Lower lobe of right lung (tissue), 2 donors: ENCODE results near the gene ASAP3. TPM values are rescaled to one million over a fixed set of nuclear protein-coding genes. Genes with fewer than 3 reads are reported as not detected.
A peak's percentile ranks its signal among the peaks of the same experiment; 100 is the strongest.

ENCODE experiments used
- ATAC-seq, 2 donors: fragments of 200-7000 bp; cut with Tn5 transposase; one replicate each; pipeline ENCODE4 v1.9.1; 2020 to 2022; ENCODE audit warnings: mild to moderate bottlenecking in 2 of 2, moderate library complexity in 2 of 2
- DNase-seq: peaks from one replicate; pipeline ENCODE4 v3.0.0-alpha.2; 2020
- H3K27ac ChIP-seq: fragments of 200-600 bp; one replicate; pipeline ENCODE4 v1.8.0; 2022
- H3K27me3 ChIP-seq: fragments of 200-600 bp; one replicate; pipeline ENCODE4 v1.8.0; 2022; ENCODE audit warnings: low read depth
- H3K36me3 ChIP-seq: fragments of 200-600 bp; one replicate; pipeline ENCODE4 v1.8.0; 2022; ENCODE audit warnings: mild to moderate bottlenecking
- H3K4me1 ChIP-seq: fragments of 200-600 bp; one replicate; pipeline ENCODE4 v1.8.0; 2022
- H3K4me3 ChIP-seq: fragments of 200-600 bp; one replicate; pipeline ENCODE4 v1.8.0; 2022; ENCODE audit warnings: mild to moderate bottlenecking
- H3K9me3 ChIP-seq: fragments of 200-600 bp; one replicate; pipeline ENCODE4 v1.8.0; 2022
- intact Hi-C: fragments of 100-400 bp; cut with DNase I; formaldehyde crosslinking; loops from one replicate; pipeline ENCODE4 v1.11.0; 2022
- total RNA-seq: library from RNA; stranded (reverse); fragmentation: NEBNext Ultra II Directional; extraction: Animal tissue kit (Norgen Biotek cat#: 25700); gene quantifications from one replicate; pipeline ENCODE4 v1.2.1, GENCODE V29; 2021
- TF ChIP-seq, protein P1 (sequence below): fragments of 200-600 bp; IDR thresholded peaks from one replicate; pipeline ENCODE4 v1.8.0; 2022; ENCODE audit warnings: antibody characterized with exemption, mild to moderate bottlenecking
- donor health status: DM: no; HTN: yes; CAD: no; lungs with severe emphysema.

ASAP3 gene
- total RNA-seq, 1 donor from 2014 or later = 34.5 TPM

DNA sequence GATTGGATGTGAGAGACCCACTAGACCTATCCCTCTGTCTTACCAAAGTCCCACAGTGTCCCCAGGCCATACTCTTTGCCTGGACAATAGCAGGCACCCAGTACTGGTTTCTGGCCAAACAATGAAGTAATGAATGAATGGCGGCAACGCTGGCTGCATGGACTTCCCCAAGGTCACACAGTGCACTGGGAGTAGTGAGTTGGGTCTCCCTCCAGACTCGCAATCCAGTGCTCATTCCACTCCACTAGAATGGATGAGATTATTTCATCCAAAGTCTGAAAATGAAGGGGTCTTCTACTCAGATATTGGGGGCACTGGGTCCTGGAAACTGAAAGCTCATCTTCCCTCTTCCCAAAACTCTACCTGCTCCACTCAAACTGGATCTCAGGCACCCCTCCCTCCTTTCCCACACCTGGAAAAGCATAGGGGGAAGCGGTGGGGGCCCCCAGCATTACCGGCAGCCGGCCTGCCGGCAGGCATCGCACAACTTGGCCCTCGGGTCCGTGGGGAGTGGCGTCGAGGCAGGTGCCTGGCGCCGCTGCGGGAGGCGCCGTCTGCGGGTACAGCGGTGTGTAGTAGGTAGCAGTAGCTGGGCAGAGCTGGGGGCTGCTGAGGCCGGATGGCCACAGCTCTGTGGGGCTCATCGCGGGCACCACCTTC lies 46.2 kb upstream of the ASAP3 start:
- DNase-seq = no peak
- Histone ChIP-seq H3K27me3 (no peaks in the 10 kb centered on the region), H3K27ac (no peak overlapping the region), H3K9me3 (no peaks in the 10 kb centered on the region), H3K36me3 (no peaks in the 10 kb centered on the region), H3K4me3 (peak overlapping the region; percentile 58), H3K4me1 (peaks cover 72% of the 10 kb centered on the region)
- intact Hi-C loops = no loop called here
- ATAC-seq = peak in 1 of 2 donors; percentile 2
- TF ChIP-seq, protein P1, sequence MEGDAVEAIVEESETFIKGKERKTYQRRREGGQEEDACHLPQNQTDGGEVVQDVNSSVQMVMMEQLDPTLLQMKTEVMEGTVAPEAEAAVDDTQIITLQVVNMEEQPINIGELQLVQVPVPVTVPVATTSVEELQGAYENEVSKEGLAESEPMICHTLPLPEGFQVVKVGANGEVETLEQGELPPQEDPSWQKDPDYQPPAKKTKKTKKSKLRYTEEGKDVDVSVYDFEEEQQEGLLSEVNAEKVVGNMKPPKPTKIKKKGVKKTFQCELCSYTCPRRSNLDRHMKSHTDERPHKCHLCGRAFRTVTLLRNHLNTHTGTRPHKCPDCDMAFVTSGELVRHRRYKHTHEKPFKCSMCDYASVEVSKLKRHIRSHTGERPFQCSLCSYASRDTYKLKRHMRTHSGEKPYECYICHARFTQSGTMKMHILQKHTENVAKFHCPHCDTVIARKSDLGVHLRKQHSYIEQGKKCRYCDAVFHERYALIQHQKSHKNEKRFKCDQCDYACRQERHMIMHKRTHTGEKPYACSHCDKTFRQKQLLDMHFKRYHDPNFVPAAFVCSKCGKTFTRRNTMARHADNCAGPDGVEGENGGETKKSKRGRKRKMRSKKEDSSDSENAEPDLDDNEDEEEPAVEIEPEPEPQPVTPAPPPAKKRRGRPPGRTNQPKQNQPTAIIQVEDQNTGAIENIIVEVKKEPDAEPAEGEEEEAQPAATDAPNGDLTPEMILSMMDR = no peak

DNA sequence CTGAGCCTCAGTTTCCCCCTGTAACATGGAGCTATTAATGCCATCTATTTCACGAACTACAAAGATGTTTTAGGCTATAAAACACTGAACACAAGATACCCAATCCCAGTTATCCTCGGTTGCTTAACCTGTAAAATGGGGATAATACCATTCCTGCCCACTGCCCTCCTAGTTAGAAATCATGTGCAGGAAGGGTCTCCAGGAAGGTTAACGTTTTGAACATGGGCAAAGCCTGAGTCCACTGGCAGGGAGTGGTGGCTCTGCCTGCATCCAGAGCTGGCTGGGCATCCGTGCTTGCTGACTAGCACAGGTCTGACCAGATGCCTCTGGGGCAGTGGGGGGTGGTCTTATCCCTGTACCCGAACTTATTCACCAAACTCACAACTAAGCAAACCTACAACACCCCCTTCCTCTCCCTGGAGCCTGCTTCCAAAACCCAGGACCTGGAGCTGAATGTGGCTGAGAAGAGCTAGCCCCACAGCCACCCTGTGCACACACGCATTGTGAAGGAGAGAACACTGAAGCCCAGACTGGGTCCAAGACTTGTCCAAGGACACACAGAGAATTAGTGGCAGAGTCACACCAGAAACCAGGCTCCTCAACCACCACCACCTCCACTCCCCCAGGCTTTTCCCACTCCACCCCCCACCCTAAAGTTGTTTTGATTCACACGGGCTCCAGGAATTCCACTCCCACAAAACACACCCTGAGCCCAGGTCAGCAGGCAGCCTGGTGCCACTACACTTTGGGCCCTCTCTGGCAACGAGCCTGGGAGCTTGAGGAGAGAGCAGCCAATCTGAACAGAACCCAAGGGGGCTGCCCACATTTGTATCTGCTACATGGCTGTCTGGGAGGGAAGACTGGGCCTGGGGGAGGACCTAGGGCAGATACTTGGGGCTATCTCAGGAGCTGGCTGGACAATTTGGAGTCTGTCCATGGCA lies 45.4 kb upstream of the ASAP3 start:
- TF ChIP-seq, protein P1 = no peak
- H3K27me3 ChIP-seq = no peaks in the 10 kb centered on the region
- peaks cover 80% of the 10 kb centered on the region for H3K4me1 ChIP-seq
- peak overlapping the region; percentile 58 for H3K4me3 ChIP-seq
- intact Hi-C loops = no loop called here
- no peaks in the 10 kb centered on the region for H3K36me3 ChIP-seq
- ATAC-seq = no peak
- no peaks in the 10 kb centered on the region for H3K9me3 ChIP-seq
- peak overlapping the region; percentile 60 for H3K27ac ChIP-seq
- no peak for DNase-seq

DNA sequence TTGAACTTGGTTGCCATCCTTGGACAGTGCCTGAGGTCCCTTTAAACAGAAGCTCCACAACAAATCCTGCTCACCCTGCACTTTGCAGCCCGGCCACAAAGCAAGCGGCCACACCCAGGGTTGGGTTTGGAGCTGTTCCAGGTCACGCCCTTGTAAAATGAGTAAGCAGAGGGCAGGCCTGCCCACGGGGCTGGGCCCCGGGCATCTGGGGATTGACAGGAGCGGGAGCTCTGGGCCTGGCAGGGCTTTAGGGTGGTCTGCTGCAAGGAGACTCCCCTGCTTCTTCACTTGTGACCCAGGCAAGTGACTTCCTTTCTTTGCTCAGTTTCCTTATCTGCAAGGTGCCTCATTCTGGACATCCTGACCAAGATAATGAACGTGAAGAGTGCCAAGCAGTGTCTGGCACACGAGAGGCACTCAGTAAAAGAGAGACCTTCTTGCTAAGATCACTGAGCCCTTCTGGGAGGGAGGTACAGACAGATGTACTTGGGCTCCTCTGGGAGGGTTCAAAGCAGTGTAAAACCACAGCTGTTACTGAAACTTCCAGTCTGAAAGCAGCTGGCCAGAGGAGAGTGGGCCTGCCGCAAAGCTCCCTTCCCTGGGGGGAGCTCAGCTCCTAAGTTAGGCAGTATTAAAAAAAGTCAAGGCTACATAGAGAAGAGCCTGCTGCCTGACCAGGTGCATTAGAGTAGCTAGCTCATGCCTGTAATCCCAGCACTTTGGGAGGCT lies 44.4 kb upstream of the ASAP3 start:
- Histone ChIP-seq H3K4me3 (peak overlapping the region; percentile 30), H3K27ac (peak overlapping the region; percentile 60), H3K27me3 (no peaks in the 10 kb centered on the region), H3K9me3 (no peaks in the 10 kb centered on the region), H3K4me1 (peaks cover 79% of the 10 kb centered on the region), H3K36me3 (no peaks in the 10 kb centered on the region)
- DNase-seq (peak; percentile 91), ATAC-seq (peak; percentile 83 to 88)
- intact Hi-C loops = no loop called here
- TF ChIP-seq, protein P1 = peak; percentile 5

DNA sequence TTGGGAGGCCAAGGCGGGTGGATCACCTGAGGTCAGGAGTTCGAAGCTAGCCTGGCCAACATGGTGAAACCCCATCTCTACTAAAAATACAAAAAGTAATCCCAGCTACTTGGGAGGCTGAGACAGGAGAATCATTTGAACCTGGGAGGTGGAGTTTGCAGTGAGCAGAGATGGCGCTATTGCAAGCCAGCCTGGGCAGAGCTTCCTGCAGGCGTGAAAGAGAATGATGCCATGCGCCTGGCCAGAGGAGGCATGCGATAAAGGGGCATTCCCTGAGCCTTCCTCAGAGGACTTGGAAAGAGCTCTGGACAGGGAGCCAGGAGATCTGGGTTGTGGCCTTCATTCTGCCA lies 43.9 kb upstream of the ASAP3 start:
- Histone ChIP-seq H3K9me3 (no peaks in the 10 kb centered on the region), H3K4me1 (peaks cover 74% of the 10 kb centered on the region), H3K27ac (peak overlapping the region; percentile 60), H3K27me3 (no peaks in the 10 kb centered on the region), H3K4me3 (peak overlapping the region; percentile 30), H3K36me3 (no peaks in the 10 kb centered on the region)
- ATAC-seq (peak in 1 of 2 donors; percentile 1), DNase-seq (no peak)
- TF ChIP-seq, protein P1 = peak; percentile 15
- intact Hi-C loops = no loop called here

DNA sequence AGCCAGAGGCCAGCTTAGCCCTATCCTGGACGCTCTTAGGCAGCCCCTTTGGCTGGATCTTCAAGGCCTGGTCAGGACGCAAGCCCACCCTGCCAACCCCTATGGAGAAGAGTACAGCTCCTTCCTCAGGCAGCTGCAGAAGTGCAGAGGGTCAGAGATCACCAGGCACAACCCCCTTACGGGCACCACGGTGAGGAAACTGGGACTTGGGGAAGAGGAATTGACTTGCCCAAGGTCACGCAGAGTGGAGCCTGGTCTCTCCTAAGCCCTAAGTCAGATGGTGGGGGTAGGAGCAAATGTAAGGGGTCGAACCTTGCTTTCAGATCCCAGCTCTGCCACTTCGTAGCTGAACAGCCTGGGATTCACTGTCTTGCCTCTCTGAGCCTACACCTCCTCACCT lies 43.4 kb upstream of the ASAP3 start:
- Histone ChIP-seq H3K27ac (peak overlapping the region; percentile 60), H3K9me3 (no peaks in the 10 kb centered on the region), H3K36me3 (no peaks in the 10 kb centered on the region), H3K4me1 (peaks cover 69% of the 10 kb centered on the region), H3K27me3 (no peaks in the 10 kb centered on the region), H3K4me3 (no peak overlapping the region)
- intact Hi-C loops = no loop called here
- ATAC-seq = no peak
- no peak for DNase-seq
- TF ChIP-seq, protein P1 = no peak
